ENCODE results near the gene L2HGDH. TPM values are rescaled to one million over a fixed set of nuclear protein-coding genes. Genes with fewer than 3 reads are reported as not detected.
A peak's percentile ranks its signal among the peaks of the same experiment; 100 is the strongest.

Gene L2HGDH
- total and polyA plus RNA-seq, 10 of the 15 experiments (the other 5 are each of a cell fraction or from before 2014, with no cell fraction given) = 2.6 to 18.3 (median 13.5) TPM

- Histone ChIP-seq H3K27me3 (replicated peaks in 1 of 2; ENCODE audit: control insufficient read depth in 2 of 2, insufficient read depth in 2 of 2, low read length in 1 of 2) (no peaks in the 10 kb centered on the region), H3K4me2 (ENCODE audit: control insufficient read depth, insufficient read depth) (peak overlapping the region; percentile 75), H3K4me3 (peak overlapping the region; percentile 47; the same call in 1 of the 2 replicates), H3K27ac (ENCODE audit: control insufficient read depth, insufficient read depth) (peak overlapping the region; percentile 77), H3K36me3 (ENCODE audit: control insufficient read depth in 2 of 2, insufficient read depth in 2 of 2, low read length in 1 of 2) (peaks cover 0 to 9% of the 10 kb centered on the region in 2 experiments; a peak in 2 of 4 replicates), H4K20me1 (ENCODE audit: control insufficient read depth, insufficient read depth) (no peaks in the 10 kb centered on the region; the same call in 1 of the 2 replicates), H2AFZ (ENCODE audit: control insufficient read depth, low read depth, low read length) (peak overlapping the region; percentile 37), H3K9me3 (replicated peaks; ENCODE audit: control insufficient read depth, insufficient read depth, low read length) (no peaks in the 10 kb centered on the region), H3K79me2 (ENCODE audit: control insufficient read depth, insufficient read depth, low read length) (peaks cover 9% of the 10 kb centered on the region), H3K4me1 (ENCODE audit: control insufficient read depth, insufficient read depth, low read length) (peaks cover 27% of the 10 kb centered on the region), H3K9ac (ENCODE audit: control insufficient read depth, insufficient read depth, low read length) (no peak overlapping the region; the same call in 1 of the 2 replicates)
- ChIA-PET SMC1A (ENCODE audit: uncharacterized antibody, unreplicated experiment) (interaction anchor here (0.7 to 3.3 kb wide), 26 partner anchors 9 to 564 kb away, joined by 3 to 19 read pairs (median 6); partner anchors contain the start of genes CDKL1, DMAC2L, L2HGDH and MAP4K5), CTCF (interaction anchor here (0.6 to 3.7 kb wide), 50 partner anchors 9 to 539 kb away, joined by 3 to 39 read pairs (median 4); partner anchors contain the start of genes CDKL1, DMAC2L, L2HGDH and MAP4K5), RAD21 (ENCODE audit: unreplicated experiment) (interaction anchor here (0.6 to 2.9 kb wide), 19 partner anchors 9 to 698 kb away, joined by 3 to 16 read pairs (median 4); partner anchors contain the start of genes CDKL1, DMAC2L, L2HGDH and MAP4K5), POLR2A (interaction anchor here (0.7 to 1.9 kb wide), 4 partner anchors 9 to 56 kb away, joined by 3 to 6 read pairs (median 5); partner anchors contain the start of genes DMAC2L and L2HGDH)
- in situ Hi-C loops (cut with MboI) (loop anchor here (5.0 kb wide), 1 partner anchor 206 kb away; no protein-coding TSS in a partner anchor), intact Hi-C loops (cut with micrococcal nuclease; ENCODE audit: unreplicated experiment) (loop anchor here (1.0 to 2.0 kb wide), 2 partner anchors 76 to 211 kb away; partner anchors contain the start of genes CDKL1 and MAP4K5)
- peak; percentile 94 for FAIRE-seq
- DNase-seq (ENCODE audit: low read depth, low spot score) = peak; percentile 82
- ATAC-seq = peak; percentile 91
- 1% methylated on average over 9 of the region's 9 CpGs for WGBS (ENCODE audit: insufficient coverage, insufficient replicate concordance, low lambda C conversion rate, missing lambda C conversion rate)
- BruUV-seq (replicated peaks) = no TSS peak
- TF ChIP-seq DPF2 (IDR thresholded peaks at IDR 0.05) (no peak), MEF2B (IDR thresholded peaks at IDR 0.05; ENCODE audit: partially characterized antibody, poor library complexity, severe bottlenecking) (no peak), E2F4 (IDR thresholded peaks at IDR 0.05; ENCODE audit: low read depth, low read length) (no peak), STAT1 (conservative IDR thresholded peaks at IDR 0.05) (no peak), NR2C1 (IDR thresholded peaks at IDR 0.05) (no peak), CTCF (IDR thresholded peaks at IDR 0.05 in 2 of 3, conservative IDR thresholded peaks at IDR 0.05 in 1 of 3; ENCODE audit: control insufficient read depth in 2 of 3, extremely low read depth in 1 of 3, insufficient read depth in 1 of 3, low read depth in 3 of 3, low read length in 3 of 3) (peak; percentile 86 to 97 (median 89)), ZNF592 (IDR thresholded peaks at IDR 0.05) (no peak), E4F1 (IDR thresholded peaks at IDR 0.05; ENCODE audit: borderline replicate concordance, partially characterized antibody) (no peak)
These were observed 9.1 kb upstream of the L2HGDH start for GRCh38 chr14:50321009-50321660.
